ENCODE measurements around the gene SIRT4.

DNA sequence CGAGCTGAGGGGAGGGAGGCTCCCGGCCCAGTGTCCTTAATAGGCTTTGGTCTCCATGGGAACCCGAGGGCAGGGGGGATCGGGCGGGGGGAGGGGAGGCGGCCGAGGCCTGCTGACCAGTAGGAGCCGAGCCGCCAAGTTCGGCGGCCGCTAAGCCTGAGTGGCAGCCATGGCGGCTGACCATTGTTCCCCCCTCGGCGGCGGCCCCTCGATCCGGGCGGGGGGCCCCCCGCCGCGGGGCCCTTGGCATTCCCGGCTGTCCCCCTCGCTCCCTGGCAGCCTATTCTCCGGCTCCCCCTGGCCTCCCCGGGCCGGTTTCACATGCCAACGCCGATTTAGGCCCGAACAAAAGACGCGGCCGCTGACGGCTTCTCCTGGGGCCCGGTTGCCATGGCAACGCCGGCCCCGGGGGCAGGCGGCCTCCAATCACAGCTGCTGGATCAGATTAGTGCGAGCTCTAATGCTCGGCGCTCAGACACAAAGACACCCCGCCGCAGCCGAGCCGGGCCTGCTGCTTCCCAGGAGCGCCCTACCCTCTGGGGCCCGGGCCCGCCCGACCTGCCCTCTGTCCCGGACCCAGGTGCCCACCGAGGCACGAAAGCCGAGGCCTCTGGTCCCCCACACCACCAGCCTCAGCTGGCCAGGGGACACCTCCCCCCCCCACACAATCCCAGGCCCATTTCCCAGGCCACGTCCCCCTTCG, 59.5 kb downstream of the SIRT4 start:
- TF ChIP-seq EZH2phosphoT487 (IDR thresholded peaks at IDR 0.05; ENCODE audit: borderline replicate concordance, low read length), result no peak
- TF ChIP-seq, protein P1, sequence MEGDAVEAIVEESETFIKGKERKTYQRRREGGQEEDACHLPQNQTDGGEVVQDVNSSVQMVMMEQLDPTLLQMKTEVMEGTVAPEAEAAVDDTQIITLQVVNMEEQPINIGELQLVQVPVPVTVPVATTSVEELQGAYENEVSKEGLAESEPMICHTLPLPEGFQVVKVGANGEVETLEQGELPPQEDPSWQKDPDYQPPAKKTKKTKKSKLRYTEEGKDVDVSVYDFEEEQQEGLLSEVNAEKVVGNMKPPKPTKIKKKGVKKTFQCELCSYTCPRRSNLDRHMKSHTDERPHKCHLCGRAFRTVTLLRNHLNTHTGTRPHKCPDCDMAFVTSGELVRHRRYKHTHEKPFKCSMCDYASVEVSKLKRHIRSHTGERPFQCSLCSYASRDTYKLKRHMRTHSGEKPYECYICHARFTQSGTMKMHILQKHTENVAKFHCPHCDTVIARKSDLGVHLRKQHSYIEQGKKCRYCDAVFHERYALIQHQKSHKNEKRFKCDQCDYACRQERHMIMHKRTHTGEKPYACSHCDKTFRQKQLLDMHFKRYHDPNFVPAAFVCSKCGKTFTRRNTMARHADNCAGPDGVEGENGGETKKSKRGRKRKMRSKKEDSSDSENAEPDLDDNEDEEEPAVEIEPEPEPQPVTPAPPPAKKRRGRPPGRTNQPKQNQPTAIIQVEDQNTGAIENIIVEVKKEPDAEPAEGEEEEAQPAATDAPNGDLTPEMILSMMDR (IDR thresholded peaks at IDR 0.05; ENCODE audit: low read depth, low read length, poor library complexity, severe bottlenecking), result no peak
